ENCODE data around the gene RAD51B. TPM values are rescaled to one million over a fixed set of nuclear protein-coding genes. Genes with fewer than 3 reads are reported as not detected.

Gene RAD51B
- total RNA-seq, 1 experiment from 2014 or later, result 20.0 TPM

DNA sequence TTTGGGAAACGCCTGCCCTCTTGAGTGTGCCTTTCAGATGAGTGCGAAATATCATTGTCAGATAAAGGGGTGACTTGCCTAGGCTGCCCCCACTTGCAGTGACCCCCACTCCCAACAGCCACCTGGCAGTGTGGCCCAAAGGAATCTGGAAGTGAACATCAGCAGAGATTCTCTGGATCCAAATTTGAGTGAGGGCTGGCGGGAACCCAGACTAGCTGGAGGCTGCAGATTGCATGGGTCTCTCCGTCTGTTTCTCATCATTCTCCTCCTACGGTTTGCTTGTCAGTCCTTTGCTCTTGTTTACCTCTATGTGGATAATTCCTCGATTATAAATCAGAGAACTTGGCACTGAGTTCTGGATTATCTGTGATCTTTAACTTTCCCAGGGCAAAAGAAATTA lies 692.5 kb downstream of the RAD51B start (continued):
- TF ChIP-seq, protein P1, sequence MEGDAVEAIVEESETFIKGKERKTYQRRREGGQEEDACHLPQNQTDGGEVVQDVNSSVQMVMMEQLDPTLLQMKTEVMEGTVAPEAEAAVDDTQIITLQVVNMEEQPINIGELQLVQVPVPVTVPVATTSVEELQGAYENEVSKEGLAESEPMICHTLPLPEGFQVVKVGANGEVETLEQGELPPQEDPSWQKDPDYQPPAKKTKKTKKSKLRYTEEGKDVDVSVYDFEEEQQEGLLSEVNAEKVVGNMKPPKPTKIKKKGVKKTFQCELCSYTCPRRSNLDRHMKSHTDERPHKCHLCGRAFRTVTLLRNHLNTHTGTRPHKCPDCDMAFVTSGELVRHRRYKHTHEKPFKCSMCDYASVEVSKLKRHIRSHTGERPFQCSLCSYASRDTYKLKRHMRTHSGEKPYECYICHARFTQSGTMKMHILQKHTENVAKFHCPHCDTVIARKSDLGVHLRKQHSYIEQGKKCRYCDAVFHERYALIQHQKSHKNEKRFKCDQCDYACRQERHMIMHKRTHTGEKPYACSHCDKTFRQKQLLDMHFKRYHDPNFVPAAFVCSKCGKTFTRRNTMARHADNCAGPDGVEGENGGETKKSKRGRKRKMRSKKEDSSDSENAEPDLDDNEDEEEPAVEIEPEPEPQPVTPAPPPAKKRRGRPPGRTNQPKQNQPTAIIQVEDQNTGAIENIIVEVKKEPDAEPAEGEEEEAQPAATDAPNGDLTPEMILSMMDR (IDR thresholded peaks at IDR 0.05 in 2 of 3, conservative IDR thresholded peaks at IDR 0.05 in 1 of 3; ENCODE audit: borderline replicate concordance in 1 of 3, insufficient read depth in 1 of 3, low read depth in 2 of 3, low read length in 2 of 3), result no peak
- no peak for TF ChIP-seq YY1 (IDR thresholded peaks at IDR 0.05; ENCODE audit: extremely low read depth, insufficient replicate concordance, low read depth, low read length)
- no peak for TF ChIP-seq CEBPB (IDR thresholded peaks at IDR 0.05; ENCODE audit: low read depth)
- TF ChIP-seq EGR1 (IDR thresholded peaks at IDR 0.05; ENCODE audit: low read depth), result no peak
- TF ChIP-seq POLR2A (IDR thresholded peaks at IDR 0.05; ENCODE audit: borderline replicate concordance, extremely low read depth, insufficient read depth, insufficient read length), result no peak

GRCh38 chr14:68513137-68513536 lies 693.6 kb downstream of the RAD51B start:
- Histone ChIP-seq H3K27me3 (ENCODE audit: insufficient read depth, low read length) (no peaks in the 10 kb centered on the region), H3K4me2 (ENCODE audit: low read length) (no peak overlapping the region), H3K9me3 (ENCODE audit: control insufficient read depth in 1 of 2, insufficient read depth in 1 of 2, low read depth in 1 of 2, low read length in 2 of 2) (no peaks in the 10 kb centered on the region), H3K4me1 (ENCODE audit: control insufficient read depth in 1 of 2, insufficient read depth in 2 of 2, low read length in 2 of 2) (peaks cover 31 to 41% of the 10 kb centered on the region in 2 experiments), H4K20me1 (ENCODE audit: insufficient read depth) (no peaks in the 10 kb centered on the region), H3K36me3 (ENCODE audit: control insufficient read depth in 1 of 2, insufficient read depth in 2 of 2, low read length in 2 of 2) (no peaks in the 10 kb centered on the region), H3K9me2 (ENCODE audit: insufficient read depth) (no peaks in the 10 kb centered on the region), H3K79me2 (ENCODE audit: insufficient read depth, low read length) (no peaks in the 10 kb centered on the region), H3K4me3 (replicated peaks in 1 of 2; ENCODE audit: low read depth in 1 of 2, low read length in 2 of 2) (no peak overlapping the region), H3K27ac (ENCODE audit: low read depth, low read length) (no peak overlapping the region), H2AFZ (ENCODE audit: low read depth, low read length, poor library complexity, severe bottlenecking) (no peak overlapping the region), H3K9ac (ENCODE audit: low read length) (no peak overlapping the region)
- TF ChIP-seq SP1 (IDR thresholded peaks at IDR 0.05; ENCODE audit: low read depth) (no peak), FOSL1 (IDR thresholded peaks at IDR 0.05; ENCODE audit: low read depth) (no peak), EGR1 (IDR thresholded peaks at IDR 0.05; ENCODE audit: low read depth) (no peak), MAX (IDR thresholded peaks at IDR 0.05) (peak; percentile 32; the same call in 1 of the 2 replicates)
- TF ChIP-seq, protein P1 (IDR thresholded peaks at IDR 0.05 in 2 of 3, conservative IDR thresholded peaks at IDR 0.05 in 1 of 3; ENCODE audit: borderline replicate concordance in 1 of 3, insufficient read depth in 1 of 3, low read depth in 2 of 3, low read length in 2 of 3), result no peak
- ChIA-PET RAD21 (ENCODE audit: low non-redundant PET in 1 of 2, low total read pairs in 2 of 2, uncharacterized antibody in 2 of 2, unreplicated experiment in 2 of 2) (no interaction called here), POLR2A (interaction anchor here (1.1 kb wide), 1 partner anchor 9 kb away, joined by 3 read pairs; no protein-coding TSS in a partner anchor), CTCF (no interaction called here)
- intact Hi-C loops (cut with micrococcal nuclease), result no loop called here
- no peak; the same call in 1 of the 2 replicates for ATAC-seq
- no peak for DNase-seq (ENCODE audit: low read depth, low spot score)
- no TSS peak for BruUV-seq (replicated peaks)

Data from HCT116 (cell line).